Naive thymus-derived CD4-positive, alpha-beta T cell (primary cell): ENCODE data around the gene MYPN. TPM values are rescaled to one million over a fixed set of nuclear protein-coding genes. Genes with fewer than 3 reads are reported as not detected.

ENCODE experiments used
- ATAC-seq: fragments of 150-1000 bp; cut with Tn5 transposase; 2 replicates; pipeline ENCODE4 v1.10.0; 2021; ENCODE audit warnings: mild to moderate bottlenecking, moderate library complexity
- CTCF ChIA-PET: fragments of 350-600 bp; sonication (Branson Sonifier 250); formaldehyde crosslinking; loops from one replicate; lab custom pipeline; 2021; ENCODE audit warnings: antibody characterized with exemption; lab: Charles Lee
- POLR2A ChIA-PET: fragments of 350-600 bp; sonication (Branson Sonifier 250); formaldehyde crosslinking; loops from one replicate; lab custom pipeline; 2021; ENCODE audit warnings: antibody characterized with exemption, inconsistent platforms; lab: Charles Lee
- DNase-seq, 9 donors: peaks; one replicate each; pipeline versions ENCODE4 v3.0.0 to v3.0.0-alpha.2; 2020 to 2022; ENCODE audit warnings: mixed read lengths in 1 of 9
- H3K27ac ChIP-seq: one replicate; pipeline ENCODE4 v1.7.0; 2013; ENCODE audit warnings: mild to moderate bottlenecking, low read depth, low read length, moderate library complexity
- H3K27me3 ChIP-seq, 2 donors: one replicate each; pipeline ENCODE4 v1.7.0; 2013; ENCODE audit warnings: low read length in 2 of 2, mild to moderate bottlenecking in 2 of 2, moderate library complexity in 2 of 2; ENCODE audit not compliant: control insufficient read depth in 2 of 2, insufficient read depth in 2 of 2
- H3K36me3 ChIP-seq, 3 experiments: 1 replicate in 2 of 3; 2 replicates in 1 of 3; pipeline ENCODE4 v1.7.0; 2013; ENCODE audit warnings: low read length in 3 of 3, mild to moderate bottlenecking in 3 of 3, moderate library complexity in 1 of 3; ENCODE audit not compliant: insufficient read depth in 3 of 3, control insufficient read depth in 2 of 3
- H3K4me1 ChIP-seq, 2 donors: one replicate each; pipeline ENCODE4 v1.7.0; 2013; ENCODE audit warnings: low read length in 2 of 2, mild to moderate bottlenecking in 2 of 2, moderate library complexity in 1 of 2; ENCODE audit not compliant: control insufficient read depth in 2 of 2, insufficient read depth in 2 of 2
- H3K4me3 ChIP-seq: 2 replicates; pipeline ENCODE4 v1.7.0; 2013; ENCODE audit warnings: mild to moderate bottlenecking, low read length
- H3K9me3 ChIP-seq, 3 experiments: 1 replicate in 2 of 3; 2 replicates in 1 of 3; pipeline ENCODE4 v1.7.0; 2013; ENCODE audit warnings: low read length in 3 of 3; ENCODE audit not compliant: control insufficient read depth in 2 of 3
- H3K27ac Mint-ChIP-seq, 9 donors: one replicate each; pipeline ENCODE4 v1.8.0; 2020 to 2022; ENCODE audit warnings: mixed read lengths in 9 of 9, mild to moderate bottlenecking in 8 of 9, moderate library complexity in 5 of 9, inconsistent platforms in 2 of 9
- H3K27me3 Mint-ChIP-seq, 5 donors: one replicate each; pipeline ENCODE4 v1.8.0; 2021 to 2022; ENCODE audit warnings: mixed read lengths in 5 of 5, mild to moderate bottlenecking in 1 of 5
- H3K36me3 Mint-ChIP-seq, 5 donors: one replicate each; pipeline ENCODE4 v1.8.0; 2020 to 2022; ENCODE audit warnings: mixed read lengths in 5 of 5, mild to moderate bottlenecking in 3 of 5, inconsistent platforms in 1 of 5
- H3K4me1 Mint-ChIP-seq, 7 donors: one replicate each; pipeline ENCODE4 v1.8.0; 2020 to 2022; ENCODE audit warnings: mixed read lengths in 7 of 7, mild to moderate bottlenecking in 3 of 7, inconsistent platforms in 1 of 7
- H3K4me3 Mint-ChIP-seq, 10 donors: one replicate each; pipeline ENCODE4 v1.8.0; 2020 to 2022; ENCODE audit warnings: mild to moderate bottlenecking in 10 of 10, mixed read lengths in 10 of 10, moderate library complexity in 6 of 10, inconsistent platforms in 2 of 10
- H3K9me3 Mint-ChIP-seq, 11 donors: one replicate each; pipeline ENCODE4 v1.8.0; 2020 to 2022; ENCODE audit warnings: mixed read lengths in 11 of 11, mild to moderate bottlenecking in 4 of 11, inconsistent platforms in 1 of 11, moderate library complexity in 1 of 11
- intact Hi-C, 2 donors: fragments of 100-400 bp; cut with micrococcal nuclease; formaldehyde crosslinking; loops; one replicate each; pipeline ENCODE4 v1.15.1; 2023
- polyA plus RNA-seq, 2 donors: library from polyadenylated mRNA; unstranded; fragments of 300-500 nt; fragmentation: Illumina TruSeq; gene quantifications; one replicate each; pipeline ENCODE4 v1.2.3, GENCODE V29; 2021
- total RNA-seq, 6 experiments: library from RNA in 5 of 6; stranded (reverse) in 5 of 6; gene quantifications; 1 replicate in 5 of 6; 2 replicates in 1 of 6; pipeline ENCODE4 v1.2.3 and lab custom pipeline; 2021 to 2026

The MYPN gene
- total and polyA plus RNA-seq, 7 experiments from 2014 or later, result not detected

GRCh38 chr10:68121852-68122251 is 12.6 kb downstream of the MYPN start:
- ChIA-PET POLR2A (no interaction called here), CTCF (no interaction called here)
- Mint-ChIP-seq H3K36me3 (no peaks in the 10 kb centered on the region), H3K27me3 (peaks cover 0 to 10% (median 7%) of the 10 kb centered on the region in 5 donors), H3K4me1 (no peaks in the 10 kb centered on the region), H3K4me3 (no peak overlapping the region), H3K9me3 (no peaks in the 10 kb centered on the region), H3K27ac (no peak overlapping the region)
- Histone ChIP-seq H3K4me3 (no peak overlapping the region), H3K27ac (no peak overlapping the region), H3K4me1 (no peaks in the 10 kb centered on the region), H3K36me3 (no peaks in the 10 kb centered on the region), H3K9me3 (no peaks in the 10 kb centered on the region), H3K27me3 (no peaks in the 10 kb centered on the region)
- no peak for ATAC-seq
- intact Hi-C loops, result no loop called here
- DNase-seq, result no peak

- H3K9me3 ChIP-seq, result no peaks in the 10 kb centered on the region
- H3K4me3 ChIP-seq, result no peak overlapping the region
- no peaks in the 10 kb centered on the region for H3K36me3 Mint-ChIP-seq
- H3K4me3 Mint-ChIP-seq, result no peak overlapping the region
- H3K27ac Mint-ChIP-seq, result no peak overlapping the region
- H3K9me3 Mint-ChIP-seq, result no peaks in the 10 kb centered on the region
- no peak for ATAC-seq
- no peaks in the 10 kb centered on the region for H3K36me3 ChIP-seq
- DNase-seq, result no peak
- CTCF ChIA-PET, result no interaction called here
- H3K27me3 Mint-ChIP-seq, result peaks cover 0 to 18% (median 3%) of the 10 kb centered on the region in 5 donors
- no peak overlapping the region for H3K27ac ChIP-seq
- no peaks in the 10 kb centered on the region for H3K4me1 ChIP-seq
- POLR2A ChIA-PET, result no interaction called here
- H3K27me3 ChIP-seq, result no peaks in the 10 kb centered on the region
- intact Hi-C loops, result no loop called here
- H3K4me1 Mint-ChIP-seq, result no peaks in the 10 kb centered on the region
These were observed 15.4 kb downstream of the MYPN start for GRCh38 chr10:68124718-68125117.

GRCh38 chr10:68125772-68126171 is 16.5 kb downstream of the MYPN start:
- no peak for DNase-seq
- no peaks in the 10 kb centered on the region for H3K4me1 Mint-ChIP-seq
- ChIA-PET CTCF (no interaction called here), POLR2A (interaction anchor here (0.9 kb wide), 1 partner anchor 242 kb away, joined by 3 read pairs; no protein-coding TSS in a partner anchor)
- no peak for ATAC-seq
- H3K9me3 Mint-ChIP-seq, result no peaks in the 10 kb centered on the region
- H3K27ac Mint-ChIP-seq, result no peak overlapping the region
- peaks cover 0 to 18% (median 0%) of the 10 kb centered on the region in 5 donors for H3K27me3 Mint-ChIP-seq
- no peak overlapping the region for H3K4me3 Mint-ChIP-seq
- no peaks in the 10 kb centered on the region for H3K4me1 ChIP-seq
- H3K27me3 ChIP-seq, result no peaks in the 10 kb centered on the region
- intact Hi-C loops, result no loop called here
- no peak overlapping the region for H3K4me3 ChIP-seq
- H3K36me3 Mint-ChIP-seq, result no peaks in the 10 kb centered on the region
- no peaks in the 10 kb centered on the region for H3K36me3 ChIP-seq
- H3K27ac ChIP-seq, result no peak overlapping the region
- H3K9me3 ChIP-seq, result no peaks in the 10 kb centered on the region

- ATAC-seq, result no peak
- intact Hi-C loops, result no loop called here
- Mint-ChIP-seq H3K9me3 (peaks cover 0 to 1% (median 0%) of the 10 kb centered on the region in 11 donors), H3K4me3 (no peak overlapping the region), H3K36me3 (no peaks in the 10 kb centered on the region), H3K27ac (no peak overlapping the region), H3K27me3 (peaks cover 0 to 25% (median 0%) of the 10 kb centered on the region in 5 donors), H3K4me1 (no peaks in the 10 kb centered on the region)
- DNase-seq, result no peak
- no peaks in the 10 kb centered on the region for H3K4me1 ChIP-seq
- ChIA-PET CTCF (no interaction called here), POLR2A (no interaction called here)
- no peak overlapping the region for H3K27ac ChIP-seq
- H3K36me3 ChIP-seq, result no peaks in the 10 kb centered on the region
- no peak overlapping the region for H3K4me3 ChIP-seq
- no peaks in the 10 kb centered on the region for H3K27me3 ChIP-seq
- H3K9me3 ChIP-seq, result no peaks in the 10 kb centered on the region
These were observed 18.7 kb downstream of the MYPN start for GRCh38 chr10:68128015-68128414.

DNA sequence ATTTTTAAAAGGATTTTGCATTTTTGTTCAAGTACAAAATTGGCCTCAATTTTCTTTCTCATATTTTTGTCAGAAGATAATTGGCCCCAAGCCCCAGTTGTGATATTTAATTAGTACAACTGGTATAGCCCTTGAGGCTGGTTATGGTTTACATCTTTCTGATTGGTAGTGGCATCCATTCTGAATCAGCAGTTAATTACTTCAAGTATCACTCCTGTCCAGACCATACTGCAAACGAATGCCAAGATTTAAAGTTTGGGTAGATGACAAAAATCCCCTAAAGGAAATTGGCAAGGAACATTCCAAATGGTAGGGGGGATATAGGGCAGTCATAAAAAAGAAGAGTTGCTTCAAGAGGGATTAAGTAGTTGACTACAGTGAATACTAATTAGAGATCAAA is 23.1 kb downstream of the MYPN start:
- ChIA-PET POLR2A (no interaction called here), CTCF (no interaction called here)
- H3K9me3 ChIP-seq, result no peaks in the 10 kb centered on the region
- intact Hi-C loops, result no loop called here
- Mint-ChIP-seq H3K4me1 (no peaks in the 10 kb centered on the region), H3K9me3 (peaks cover 0 to 1% (median 0%) of the 10 kb centered on the region in 11 donors), H3K4me3 (no peak overlapping the region), H3K27ac (no peak overlapping the region), H3K27me3 (peaks cover 0 to 24% (median 0%) of the 10 kb centered on the region in 5 donors), H3K36me3 (no peaks in the 10 kb centered on the region)
- no peak overlapping the region for H3K4me3 ChIP-seq
- H3K27me3 ChIP-seq, result no peaks in the 10 kb centered on the region
- H3K36me3 ChIP-seq, result no peaks in the 10 kb centered on the region
- no peak for ATAC-seq
- H3K27ac ChIP-seq, result no peak overlapping the region
- H3K4me1 ChIP-seq, result no peaks in the 10 kb centered on the region
- no peak for DNase-seq

DNA sequence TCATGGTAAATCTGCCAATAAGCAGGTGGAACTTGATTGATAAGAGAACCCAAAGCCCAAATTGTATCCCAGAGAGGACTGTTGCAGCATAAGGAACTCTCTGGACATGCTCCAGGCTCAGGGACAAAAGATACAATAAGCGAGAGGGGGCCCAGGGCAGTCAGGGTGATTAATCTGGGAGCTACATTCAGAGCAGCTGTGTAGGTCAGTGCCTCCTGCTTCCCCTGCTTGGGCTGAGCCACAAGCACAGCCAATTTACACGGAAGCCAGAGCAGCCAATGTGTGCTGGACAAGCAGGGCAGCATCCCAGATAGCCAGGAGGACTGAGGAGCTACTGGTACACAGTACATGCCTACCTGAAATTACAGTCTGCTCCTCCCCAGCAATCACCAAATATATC is 24.2 kb downstream of the MYPN start:
- Histone ChIP-seq H3K4me1 (no peaks in the 10 kb centered on the region), H3K4me3 (no peak overlapping the region), H3K9me3 (no peaks in the 10 kb centered on the region), H3K36me3 (no peaks in the 10 kb centered on the region), H3K27me3 (no peaks in the 10 kb centered on the region), H3K27ac (no peak overlapping the region)
- intact Hi-C loops, result no loop called here
- H3K36me3 Mint-ChIP-seq, result no peaks in the 10 kb centered on the region
- ChIA-PET CTCF (interaction anchor here (0.6 kb wide), 1 partner anchor 310 kb away, joined by 3 read pairs; no protein-coding TSS in a partner anchor), POLR2A (no interaction called here)
- H3K27me3 Mint-ChIP-seq, result peaks cover 0 to 20% (median 0%) of the 10 kb centered on the region in 5 donors
- H3K9me3 Mint-ChIP-seq, result peaks cover 0 to 1% (median 0%) of the 10 kb centered on the region in 11 donors
- DNase-seq, result no peak
- H3K4me1 Mint-ChIP-seq, result no peaks in the 10 kb centered on the region
- no peak for ATAC-seq
- H3K27ac Mint-ChIP-seq, result no peak overlapping the region
- no peak overlapping the region for H3K4me3 Mint-ChIP-seq

DNA sequence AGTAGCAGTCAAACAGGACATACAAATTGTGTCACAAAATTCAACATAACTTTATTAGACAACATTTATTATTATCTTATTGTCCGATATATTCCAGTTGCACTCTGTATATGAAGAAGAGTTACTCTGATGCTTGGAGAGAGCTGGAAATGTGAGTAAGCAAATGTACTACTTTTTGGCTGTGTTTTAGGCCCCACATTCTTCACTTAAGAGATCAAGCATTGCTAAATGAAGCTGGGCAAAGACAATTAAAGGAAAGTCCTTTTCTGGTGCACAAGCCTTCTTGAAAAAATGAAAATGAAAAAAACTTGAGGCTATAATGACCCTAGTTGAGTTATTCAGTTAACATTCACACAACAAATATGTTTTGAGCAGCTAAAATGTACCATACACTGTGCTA is 26.1 kb downstream of the MYPN start:
- ChIA-PET CTCF (no interaction called here), POLR2A (no interaction called here)
- Mint-ChIP-seq H3K4me1 (peaks cover 0 to 2% (median 0%) of the 10 kb centered on the region in 7 donors), H3K9me3 (peaks cover 0 to 1% (median 0%) of the 10 kb centered on the region in 11 donors), H3K27ac (no peak overlapping the region), H3K36me3 (no peaks in the 10 kb centered on the region), H3K27me3 (peaks cover 0 to 28% (median 8%) of the 10 kb centered on the region in 5 donors), H3K4me3 (no peak overlapping the region)
- H3K36me3 ChIP-seq, result no peaks in the 10 kb centered on the region
- ATAC-seq (no peak), DNase-seq (no peak)
- H3K9me3 ChIP-seq, result no peaks in the 10 kb centered on the region
- no peak overlapping the region for H3K4me3 ChIP-seq
- intact Hi-C loops, result no loop called here
- H3K27ac ChIP-seq, result no peak overlapping the region
- no peaks in the 10 kb centered on the region for H3K27me3 ChIP-seq
- H3K4me1 ChIP-seq, result no peaks in the 10 kb centered on the region
